NCI-H2227 treated with DMSO at 0.1 percent for 48 hours (cell line): ENCODE measurements around the gene USP17L15.
"Not testable (repeated sequence)": the region's sequence is repeated elsewhere in the genome, so short reads cannot be mapped to it uniquely, and the experiment has no call there.

Experiments
- DNase-seq: peaks from one replicate; lab custom pipeline; 2025; lab: John Stamatoyannopoulos, UW

USP17L15 gene

GRCh38 chr4:9234085-9234484 is at the start of gene USP17L15:
Gene USP17L15 (plus strand): TSS chr4:9234385. CDS start chr4:9234385, 0 bp downstream.
- DNase-seq, result not testable (repeated sequence)

DNA sequence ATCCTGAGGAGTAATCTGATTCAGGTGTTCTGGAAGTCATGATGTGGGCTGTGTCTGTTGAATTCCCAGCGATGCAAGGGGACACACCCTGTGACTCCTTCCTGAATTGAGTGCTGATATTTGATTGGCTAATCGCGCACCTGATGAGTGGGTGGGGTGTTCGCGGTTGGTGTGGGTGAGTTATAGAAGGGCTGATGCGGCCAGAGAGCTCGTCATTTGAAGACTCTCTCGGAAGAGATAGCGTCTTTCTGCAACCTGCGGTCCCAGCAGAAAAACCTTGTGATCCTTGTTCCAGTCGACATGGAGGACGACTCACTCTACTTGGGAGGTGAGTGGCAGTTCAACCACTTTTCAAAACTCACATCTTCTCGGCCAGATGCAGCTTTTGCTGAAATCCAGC is 23.8 kb upstream of the USP17L15 start, which contains the start of gene USP17L10:
Gene USP17L10 (plus strand): TSS at position 301 of the 400 bp plus-strand sequence. CDS start 0 bp downstream, at position 301.
- not testable (repeated sequence) for DNase-seq

GRCh38 chr4:9214701-9215100 is 19.5 kb upstream of the USP17L15 start:
- not testable (repeated sequence) for DNase-seq

- DNase-seq, result not testable (repeated sequence)
These were observed 19.1 kb upstream of the USP17L15 start, which contains the start of gene USP17L11 for GRCh38 chr4:9215105-9215504. Gene USP17L11 (plus strand): TSS chr4:9215405. CDS start chr4:9215405, 0 bp downstream.

DNA sequence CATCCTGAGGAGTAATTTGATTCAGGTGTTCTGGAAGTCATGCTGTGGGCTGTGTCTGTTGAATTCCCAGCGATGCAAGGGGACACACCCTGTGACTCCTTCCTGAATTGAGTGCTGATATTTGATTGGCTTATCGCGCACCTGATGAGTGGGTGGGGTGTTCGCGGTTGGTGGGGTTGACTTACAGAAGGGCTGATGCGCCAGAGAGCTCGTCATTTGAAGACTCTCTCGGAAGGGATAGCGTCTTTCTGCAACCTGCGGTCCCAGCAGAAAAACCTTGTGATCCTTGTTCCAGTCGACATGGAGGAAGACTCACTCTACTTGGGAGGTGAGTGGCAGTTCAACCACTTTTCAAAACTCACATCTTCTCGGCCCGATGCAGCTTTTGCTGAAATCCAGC is 14.3 kb upstream of the USP17L15 start, which contains the start of gene USP17L12:
Gene USP17L12 (plus strand): TSS at position 301 of the 400 bp plus-strand sequence. CDS start 0 bp downstream, at position 301.
- DNase-seq, result not testable (repeated sequence)

DNA sequence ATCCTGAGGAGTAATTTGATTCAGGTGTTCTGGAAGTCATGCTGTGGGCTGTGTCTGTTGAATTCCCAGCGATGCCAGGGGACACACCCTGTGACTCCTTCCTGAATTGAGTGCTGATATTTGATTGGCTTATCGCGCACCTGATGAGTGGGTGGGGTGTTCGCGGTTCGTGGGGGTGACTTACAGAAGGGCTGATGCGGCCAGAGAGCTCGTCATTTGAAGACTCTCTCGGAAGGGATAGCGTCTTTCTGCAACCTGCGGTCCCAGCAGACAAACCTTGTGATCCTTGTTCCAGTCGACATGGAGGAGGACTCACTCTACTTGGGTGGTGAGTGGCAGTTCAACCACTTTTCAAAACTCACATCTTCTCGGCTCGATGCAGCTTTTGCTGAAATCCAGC is 9.6 kb upstream of the USP17L15 start, which contains the start of gene USP17L13:
Gene USP17L13 (plus strand): TSS at position 301 of the 400 bp plus-strand sequence. CDS start 0 bp downstream, at position 301.
- not testable (repeated sequence) for DNase-seq

DNA sequence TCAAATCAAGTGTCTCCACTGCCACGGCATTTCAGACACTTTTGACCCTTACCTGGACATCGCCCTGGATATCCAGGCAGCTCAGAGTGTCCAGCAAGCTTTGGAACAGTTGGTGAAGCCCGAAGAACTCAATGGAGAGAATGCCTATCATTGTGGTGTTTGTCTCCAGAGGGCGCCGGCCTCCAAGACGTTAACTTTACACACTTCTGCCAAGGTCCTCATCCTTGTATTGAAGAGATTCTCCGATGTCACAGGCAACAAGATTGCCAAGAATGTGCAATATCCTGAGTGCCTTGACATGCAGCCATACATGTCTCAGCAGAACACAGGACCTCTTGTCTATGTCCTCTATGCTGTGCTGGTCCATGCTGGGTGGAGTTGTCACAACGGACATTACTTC is 3.9 kb upstream of the USP17L15 start:
- DNase-seq, result not testable (repeated sequence)

- DNase-seq, result not testable (repeated sequence)
These were observed 4.3 kb downstream of the USP17L15 start for GRCh38 chr4:9238461-9238860.

GRCh38 chr4:9243579-9243978 is 9.4 kb downstream of the USP17L15 start, which contains the start of gene USP17L17:
Gene USP17L17 (plus strand): TSS chr4:9243879. CDS start chr4:9243879, 0 bp downstream.
- not testable (repeated sequence) for DNase-seq

DNA sequence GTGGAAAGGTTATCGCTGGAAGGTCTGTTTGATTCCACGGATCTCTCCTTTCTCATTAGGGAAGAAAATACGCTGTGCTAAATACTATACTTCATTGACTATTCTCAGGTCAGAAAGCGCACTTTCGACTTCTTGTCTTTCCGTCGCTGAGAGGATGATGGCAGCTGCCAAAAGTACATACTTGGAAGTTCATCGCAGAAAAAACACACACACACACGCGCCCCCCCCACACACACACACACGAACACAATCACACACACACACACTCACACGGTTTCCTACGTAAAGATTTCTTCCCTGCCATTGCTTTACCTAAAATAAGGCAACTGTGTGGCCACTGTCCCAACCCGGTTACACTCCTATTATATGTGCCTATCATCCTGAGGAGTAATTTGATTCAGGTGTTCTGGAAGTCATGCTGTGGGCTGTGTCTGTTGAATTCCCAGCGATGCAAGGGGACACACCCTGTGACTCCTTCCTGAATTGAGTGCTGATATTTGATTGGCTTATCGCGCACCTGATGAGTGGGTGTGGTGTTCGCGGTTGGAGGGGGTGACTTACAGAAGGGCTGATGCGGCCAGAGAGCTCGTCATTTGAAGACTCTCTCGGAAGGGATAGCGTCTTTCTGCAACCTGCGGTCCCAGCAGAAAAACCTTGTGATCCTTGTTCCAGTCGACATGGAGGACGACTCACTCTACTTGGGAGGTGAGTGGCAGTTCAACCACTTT is 13.9 kb downstream of the USP17L15 start, which contains the start of gene USP17L18:
Gene USP17L18 (plus strand): TSS at position 678 of the 728 bp plus-strand sequence. CDS start 0 bp downstream, at position 678.
- not testable (repeated sequence) for DNase-seq

DNA sequence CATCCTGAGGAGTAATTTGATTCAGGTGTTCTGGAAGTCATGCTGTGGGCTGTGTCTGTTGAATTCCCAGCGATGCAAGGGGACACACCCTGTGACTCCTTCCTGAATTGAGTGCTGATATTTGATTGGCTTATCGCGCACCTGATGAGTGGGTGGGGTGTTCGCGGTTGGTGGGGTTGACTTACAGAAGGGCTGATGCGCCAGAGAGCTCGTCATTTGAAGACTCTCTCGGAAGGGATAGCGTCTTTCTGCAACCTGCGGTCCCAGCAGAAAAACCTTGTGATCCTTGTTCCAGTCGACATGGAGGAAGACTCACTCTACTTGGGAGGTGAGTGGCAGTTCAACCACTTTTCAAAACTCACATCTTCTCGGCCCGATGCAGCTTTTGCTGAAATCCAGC is 18.9 kb downstream of the USP17L15 start, which contains the start of gene USP17L19:
Gene USP17L19 (plus strand): TSS at position 301 of the 400 bp plus-strand sequence. CDS start 0 bp downstream, at position 301.
- not testable (repeated sequence) for DNase-seq

DNA sequence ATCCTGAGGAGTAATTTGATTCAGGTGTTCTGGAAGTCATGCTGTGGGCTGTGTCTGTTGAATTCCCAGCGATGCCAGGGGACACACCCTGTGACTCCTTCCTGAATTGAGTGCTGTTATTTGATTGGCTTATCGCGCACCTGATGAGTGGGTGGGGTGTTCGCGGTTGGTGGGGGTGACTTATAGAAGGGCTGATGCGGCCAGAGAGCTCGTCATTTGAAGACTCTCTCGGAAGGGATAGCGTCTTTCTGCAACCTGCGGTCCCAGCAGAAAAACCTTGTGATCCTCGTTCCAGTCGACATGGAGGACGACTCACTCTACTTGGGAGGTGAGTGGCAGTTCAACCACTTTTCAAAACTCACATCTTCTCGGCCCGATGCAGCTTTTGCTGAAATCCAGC is 23.6 kb downstream of the USP17L15 start, which contains the start of gene USP17L20:
Gene USP17L20 (plus strand): TSS at position 301 of the 400 bp plus-strand sequence. CDS start 0 bp downstream, at position 301.
- not testable (repeated sequence) for DNase-seq

GRCh38 chr4:9262572-9262971 is 28.4 kb downstream of the USP17L15 start, which contains the start of gene USP17L21:
Gene USP17L21 (plus strand): TSS chr4:9262872. CDS start chr4:9262872, 0 bp downstream.
- DNase-seq, result not testable (repeated sequence)

- DNase-seq, result not testable (repeated sequence)
These were observed 33.1 kb downstream of the USP17L15 start, which contains the start of gene USP17L22 for GRCh38 chr4:9267319-9267718. Gene USP17L22 (plus strand): TSS chr4:9267619. CDS start chr4:9267619, 0 bp downstream.

- DNase-seq, result not testable (repeated sequence)
These were observed 37.5 kb downstream of the USP17L15 start for GRCh38 chr4:9271719-9272118.
